Activated CD4-positive, alpha-beta memory T cell treated with anti-CD3 and anti-CD28 coated beads for 36 hours (primary cell): ENCODE data around the gene TREM1. TPM values are rescaled to one million over a fixed set of nuclear protein-coding genes. Genes with fewer than 3 reads are reported as not detected.
"Not testable (repeated sequence)": the region's sequence is repeated elsewhere in the genome, so short reads cannot be mapped to it uniquely, and the experiment has no call there.

Experiments
- CTCF ChIA-PET: fragments of 350-600 bp; sonication (Branson Sonifier 250); formaldehyde crosslinking; loops from one replicate; lab custom pipeline; 2021; ENCODE audit warnings: antibody characterized with exemption, inconsistent platforms; lab: Charles Lee
- POLR2A ChIA-PET: fragments of 350-600 bp; sonication (Branson Sonifier 250); formaldehyde crosslinking; loops from one replicate; lab custom pipeline; 2021; ENCODE audit warnings: antibody characterized with exemption; lab: Charles Lee
- DNase-seq: peaks from one replicate; pipeline ENCODE4 v3.0.0-alpha.2; 2020
- H3K27ac Mint-ChIP-seq: one replicate; pipeline ENCODE4 v1.8.0; 2021; ENCODE audit warnings: mixed read lengths
- H3K27me3 Mint-ChIP-seq: one replicate; pipeline ENCODE4 v1.8.0; 2021; ENCODE audit warnings: mixed read lengths
- H3K36me3 Mint-ChIP-seq: one replicate; pipeline ENCODE4 v1.8.0; 2021; ENCODE audit warnings: mixed read lengths
- H3K4me1 Mint-ChIP-seq: one replicate; pipeline ENCODE4 v1.8.0; 2021; ENCODE audit warnings: low read depth, mixed read lengths
- H3K4me3 Mint-ChIP-seq: one replicate; pipeline ENCODE4 v1.8.0; 2021; ENCODE audit warnings: mild to moderate bottlenecking, mixed read lengths
- H3K9me3 Mint-ChIP-seq: one replicate; pipeline ENCODE4 v1.8.0; 2021; ENCODE audit warnings: mixed read lengths
- intact Hi-C: fragments of 100-400 bp; cut with micrococcal nuclease; formaldehyde crosslinking; loops from one replicate; pipeline ENCODE4 v1.15.1; 2023
- total RNA-seq, 2 experiments: library from RNA; stranded (reverse); gene quantifications; one replicate each; pipeline ENCODE4 v1.2.3, GENCODE V29; 2021

TREM1 gene
- total RNA-seq, 2 experiments from 2014 or later: 0.17 to 0.27 TPM

DNA sequence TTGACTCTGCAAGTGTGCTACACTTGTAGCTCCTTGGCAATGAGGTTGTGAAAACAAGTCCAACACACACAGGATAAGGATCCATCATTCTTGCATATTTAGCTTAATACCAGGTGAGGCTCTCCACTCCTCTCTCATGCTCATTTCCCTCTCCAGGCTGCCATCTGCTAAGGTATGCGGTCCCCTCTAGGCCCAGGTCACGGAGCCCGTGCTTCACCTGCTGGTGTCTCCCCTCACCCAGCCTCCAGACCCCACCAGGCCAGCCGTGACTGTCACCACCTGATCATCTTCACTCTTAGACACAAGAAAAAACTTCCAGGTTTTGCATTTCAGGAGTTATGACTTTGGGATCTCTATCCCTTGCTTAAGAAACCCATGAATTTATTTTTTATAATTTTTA lies 34.7 kb upstream of the TREM1 start:
- Mint-ChIP-seq H3K36me3 (no peaks in the 10 kb centered on the region), H3K4me3 (no peak overlapping the region), H3K4me1 (peaks cover 7% of the 10 kb centered on the region), H3K9me3 (no peaks in the 10 kb centered on the region), H3K27me3 (peaks cover 17% of the 10 kb centered on the region), H3K27ac (no peak overlapping the region)
- DNase-seq: no peak
- CTCF ChIA-PET: interaction anchor here (1.1 to 5.5 kb wide), 5 partner anchors 9 to 282 kb away, joined by 3 to 85 read pairs (median 5); partner anchors contain the start of gene UNC5CL
- intact Hi-C loops: no loop called here
- POLR2A ChIA-PET: no interaction called here

DNA sequence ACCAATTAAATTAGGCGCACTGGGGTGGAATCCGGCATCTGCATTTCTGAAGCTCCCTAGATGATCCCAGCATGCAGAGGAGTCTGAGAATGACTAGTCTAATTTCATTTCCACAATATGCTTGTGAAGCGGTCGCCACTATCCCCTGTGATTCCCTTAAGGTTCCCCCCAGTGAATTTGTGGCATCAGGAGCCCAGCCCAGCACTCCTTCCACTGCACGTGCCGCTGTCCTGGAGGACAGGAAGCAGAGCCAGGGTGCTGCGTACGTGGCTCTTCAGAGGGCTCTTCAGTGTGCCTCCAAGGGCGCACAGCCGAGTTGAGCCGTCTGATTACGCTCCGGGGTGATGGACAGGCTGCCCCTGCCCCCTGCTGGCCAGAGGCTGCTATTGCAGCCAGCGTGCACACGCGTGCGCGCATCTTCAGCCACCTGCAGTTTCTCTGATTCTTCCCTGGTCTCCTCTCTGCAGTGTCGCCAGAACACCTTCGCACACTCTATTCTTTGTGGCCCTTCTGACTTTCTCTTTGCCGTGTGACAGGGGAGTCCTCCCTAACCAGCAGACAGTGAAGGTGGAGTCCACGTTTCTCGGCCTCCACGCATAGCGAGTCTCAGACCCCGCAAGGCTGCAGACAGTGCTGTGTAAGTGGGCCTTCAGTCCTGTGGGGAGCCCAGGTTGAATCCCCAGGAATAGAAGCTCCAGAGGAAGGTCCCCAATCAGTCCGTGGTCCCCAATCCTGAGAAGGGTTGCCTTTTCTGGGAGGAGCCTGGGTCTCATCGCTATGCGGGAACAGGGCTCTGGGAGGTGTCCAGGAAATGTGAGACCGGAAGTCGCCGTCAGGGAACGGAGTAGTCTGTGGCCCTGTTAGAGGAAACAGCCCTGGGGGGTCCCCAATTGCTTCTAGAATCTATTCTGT lies 32.4 kb upstream of the TREM1 start:
- Mint-ChIP-seq H3K36me3 (no peaks in the 10 kb centered on the region), H3K27me3 (peaks cover 17% of the 10 kb centered on the region), H3K27ac (no peak overlapping the region), H3K4me3 (peak overlapping the region; percentile 47), H3K9me3 (no peaks in the 10 kb centered on the region), H3K4me1 (peaks cover 7% of the 10 kb centered on the region)
- peak; percentile 88 for DNase-seq
- POLR2A ChIA-PET: no interaction called here
- intact Hi-C loops: loop anchor here (1.0 to 2.0 kb wide), 6 partner anchors 13 to 247 kb away; partner anchors contain the start of genes NFYA, OARD1 and TREML2
- CTCF ChIA-PET: interaction anchor here (0.6 to 5.5 kb wide), 19 partner anchors 9 to 324 kb away, joined by 3 to 85 read pairs (median 4); no protein-coding TSS in a partner anchor

DNA sequence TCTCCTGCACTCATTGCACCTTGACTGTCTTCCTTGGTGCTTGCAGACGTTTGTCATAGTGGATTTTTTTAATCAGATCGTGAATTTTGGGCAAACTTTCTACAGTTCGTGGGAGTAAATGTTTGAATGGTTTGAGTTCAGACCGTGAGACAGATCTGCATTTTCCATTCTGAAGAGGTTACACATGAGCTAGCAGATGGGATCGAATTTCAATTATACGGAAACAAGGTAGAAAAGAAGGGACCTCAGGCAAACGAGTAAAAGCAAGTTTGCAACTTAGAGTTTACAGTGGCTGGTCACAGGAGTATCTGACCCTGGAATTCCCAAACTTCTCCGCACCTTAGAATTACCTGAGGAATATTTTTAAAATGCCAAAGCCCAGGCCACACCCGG lies 31.8 kb upstream of the TREM1 start:
- intact Hi-C loops: loop anchor here (1.0 to 2.0 kb wide), 4 partner anchors 12 to 225 kb away; partner anchors contain the start of gene TREML2
- no peaks in the 10 kb centered on the region for H3K9me3 Mint-ChIP-seq
- H3K4me1 Mint-ChIP-seq: peaks cover 7% of the 10 kb centered on the region
- POLR2A ChIA-PET: no interaction called here
- CTCF ChIA-PET: interaction anchor here (0.6 to 5.5 kb wide), 10 partner anchors 8 to 323 kb away, joined by 3 to 85 read pairs (median 4); no protein-coding TSS in a partner anchor
- no peaks in the 10 kb centered on the region for H3K36me3 Mint-ChIP-seq
- DNase-seq: no peak
- H3K27ac Mint-ChIP-seq: no peak overlapping the region
- H3K27me3 Mint-ChIP-seq: peaks cover 18% of the 10 kb centered on the region
- H3K4me3 Mint-ChIP-seq: peak overlapping the region; percentile 47

DNA sequence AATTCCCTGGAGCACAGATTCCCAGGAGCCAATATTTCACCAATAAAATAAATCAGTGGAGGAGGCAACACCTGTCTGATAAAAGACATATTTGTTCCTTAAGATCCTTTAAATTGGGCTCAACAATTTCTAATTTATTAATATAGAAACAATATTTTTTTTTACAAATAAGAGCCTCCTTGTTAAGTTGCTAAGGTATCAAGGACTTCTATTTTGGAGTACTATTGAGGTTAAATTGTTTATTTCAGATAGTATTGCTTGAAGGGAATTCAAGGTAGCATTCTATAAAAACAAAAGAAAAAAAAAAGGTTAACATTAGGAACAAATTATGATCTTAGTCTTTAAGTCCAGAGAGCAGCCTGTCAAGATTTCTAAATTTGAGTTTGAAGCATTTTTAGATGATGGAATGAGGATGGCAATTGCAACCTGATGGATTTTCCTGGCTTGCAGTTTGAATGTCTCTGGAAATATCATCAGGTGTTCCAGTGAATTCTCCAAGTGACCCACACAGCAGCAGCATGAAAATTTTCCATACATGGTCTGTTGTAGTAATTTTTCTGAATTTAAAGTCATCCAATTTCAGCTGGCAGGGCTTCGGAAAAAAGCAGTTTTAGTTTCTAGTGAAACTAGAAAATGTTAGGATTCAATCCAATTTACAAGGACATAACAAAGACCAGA lies 29.6 kb upstream of the TREM1 start:
- CTCF ChIA-PET: interaction anchor here (1.6 kb wide), 1 partner anchor 9 kb away, joined by 13 read pairs; no protein-coding TSS in a partner anchor

DNA sequence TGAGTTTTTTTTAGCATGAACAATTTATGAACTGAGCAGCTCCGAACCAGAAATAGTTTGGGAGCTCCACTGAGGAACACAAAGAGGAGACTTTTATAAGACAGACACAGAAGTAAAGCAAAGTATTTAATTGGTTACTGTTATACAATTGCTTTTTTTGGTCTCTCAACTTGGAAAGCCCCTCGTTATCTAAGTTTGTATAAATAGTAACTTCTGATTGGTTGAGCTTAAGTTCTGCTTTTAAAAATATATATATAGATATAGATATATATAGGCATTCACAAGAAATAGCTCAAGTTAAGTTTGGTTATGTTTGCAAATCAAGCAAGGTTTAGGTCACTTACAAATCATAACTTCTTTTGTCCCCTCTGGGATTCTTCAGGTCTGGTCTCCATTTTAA lies 28.7 kb upstream of the TREM1 start:
- DNase-seq: no peak
- no peaks in the 10 kb centered on the region for H3K36me3 Mint-ChIP-seq
- intact Hi-C loops: no loop called here

More for the DNA sequence above, 29.6 kb upstream of the TREM1 start:
- POLR2A ChIA-PET: no interaction called here
- Mint-ChIP-seq H3K27me3 (peaks cover 26% of the 10 kb centered on the region), H3K27ac (no peak overlapping the region), H3K4me1 (peaks cover 7% of the 10 kb centered on the region), H3K36me3 (no peaks in the 10 kb centered on the region), H3K9me3 (no peaks in the 10 kb centered on the region), H3K4me3 (no peak overlapping the region)
- no peak for DNase-seq
- intact Hi-C loops: no loop called here

DNA sequence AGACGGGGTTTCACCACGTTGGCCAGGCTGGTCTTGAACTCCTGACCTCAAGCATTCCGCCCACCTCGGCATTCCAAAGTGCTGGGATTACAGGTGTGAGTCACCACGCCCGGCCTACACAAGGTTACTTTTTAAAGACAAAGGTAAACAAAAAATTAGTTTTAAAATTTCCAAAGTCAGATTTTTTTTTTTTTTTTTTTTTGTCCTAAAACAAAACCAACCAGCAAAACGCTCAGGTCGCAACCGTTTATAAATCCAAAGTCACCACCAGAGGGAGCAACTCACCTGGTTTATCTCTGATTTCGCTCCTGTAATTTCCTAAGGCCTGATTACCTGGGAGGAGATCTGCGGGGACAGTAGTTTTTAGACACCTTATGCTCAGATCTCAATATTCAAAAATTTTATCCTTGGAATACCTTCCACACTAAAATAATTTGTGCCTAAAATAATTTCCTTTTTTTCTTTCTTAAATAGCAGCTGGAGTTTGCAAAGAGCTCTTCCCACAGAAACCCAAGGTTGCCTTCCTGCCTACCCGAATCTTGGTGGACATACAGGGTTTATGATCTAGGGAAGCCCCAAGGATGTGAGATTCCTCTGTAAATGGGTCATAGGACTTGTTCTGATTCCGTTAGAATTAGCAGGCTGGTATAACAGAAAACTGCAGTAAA lies 19.8 kb upstream of the TREM1 start:
- POLR2A ChIA-PET: interaction anchor here (0.9 kb wide), 1 partner anchor 27 kb away, joined by 3 read pairs; no protein-coding TSS in a partner anchor
- Mint-ChIP-seq H3K4me3 (no peak overlapping the region), H3K27ac (no peak overlapping the region), H3K9me3 (no peaks in the 10 kb centered on the region), H3K27me3 (peaks cover 6% of the 10 kb centered on the region), H3K4me1 (no peaks in the 10 kb centered on the region), H3K36me3 (no peaks in the 10 kb centered on the region)
- DNase-seq: peak; percentile 51
- intact Hi-C loops: loop anchor here (1.0 to 5.0 kb wide), 3 partner anchors 12 to 376 kb away; no protein-coding TSS in a partner anchor
- CTCF ChIA-PET: interaction anchor here (0.6 to 5.7 kb wide), 23 partner anchors 9 to 296 kb away, joined by 3 to 85 read pairs (median 4); no protein-coding TSS in a partner anchor

More for the DNA sequence above, 28.7 kb upstream of the TREM1 start:
- no peak overlapping the region for H3K4me3 Mint-ChIP-seq
- H3K4me1 Mint-ChIP-seq: peaks cover 7% of the 10 kb centered on the region
- ChIA-PET POLR2A (no interaction called here), CTCF (interaction anchor here (1.6 kb wide), 1 partner anchor 8 kb away, joined by 13 read pairs; no protein-coding TSS in a partner anchor)
- H3K27me3 Mint-ChIP-seq: peaks cover 26% of the 10 kb centered on the region
- H3K9me3 Mint-ChIP-seq: no peaks in the 10 kb centered on the region
- H3K27ac Mint-ChIP-seq: no peak overlapping the region

DNA sequence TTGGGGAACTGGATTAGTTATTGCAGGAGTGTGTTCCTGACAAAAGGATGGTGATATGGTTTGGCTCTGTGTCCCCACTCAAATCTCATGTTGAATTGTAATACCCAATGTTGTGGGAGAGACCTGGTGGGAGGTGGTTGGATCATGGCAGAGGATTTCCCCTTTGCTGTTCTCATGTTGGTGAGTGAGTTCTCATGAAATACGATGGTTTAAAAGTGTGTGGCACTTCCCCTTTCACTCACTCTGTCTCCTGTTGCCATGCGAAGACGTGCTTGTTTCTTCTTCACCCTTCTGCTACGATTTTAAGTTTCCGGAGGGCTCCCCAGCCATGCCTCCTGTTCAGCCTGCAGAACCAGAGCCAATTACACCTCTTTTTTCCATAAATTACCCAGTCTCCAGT lies 16.2 kb upstream of the TREM1 start:
- Mint-ChIP-seq H3K4me3 (no peak overlapping the region), H3K4me1 (peaks cover 20% of the 10 kb centered on the region), H3K36me3 (no peaks in the 10 kb centered on the region), H3K27ac (no peak overlapping the region), H3K27me3 (peaks cover 3% of the 10 kb centered on the region), H3K9me3 (no peaks in the 10 kb centered on the region)
- intact Hi-C loops: no loop called here
- no peak for DNase-seq
- CTCF ChIA-PET: no interaction called here
- POLR2A ChIA-PET: no interaction called here

DNA sequence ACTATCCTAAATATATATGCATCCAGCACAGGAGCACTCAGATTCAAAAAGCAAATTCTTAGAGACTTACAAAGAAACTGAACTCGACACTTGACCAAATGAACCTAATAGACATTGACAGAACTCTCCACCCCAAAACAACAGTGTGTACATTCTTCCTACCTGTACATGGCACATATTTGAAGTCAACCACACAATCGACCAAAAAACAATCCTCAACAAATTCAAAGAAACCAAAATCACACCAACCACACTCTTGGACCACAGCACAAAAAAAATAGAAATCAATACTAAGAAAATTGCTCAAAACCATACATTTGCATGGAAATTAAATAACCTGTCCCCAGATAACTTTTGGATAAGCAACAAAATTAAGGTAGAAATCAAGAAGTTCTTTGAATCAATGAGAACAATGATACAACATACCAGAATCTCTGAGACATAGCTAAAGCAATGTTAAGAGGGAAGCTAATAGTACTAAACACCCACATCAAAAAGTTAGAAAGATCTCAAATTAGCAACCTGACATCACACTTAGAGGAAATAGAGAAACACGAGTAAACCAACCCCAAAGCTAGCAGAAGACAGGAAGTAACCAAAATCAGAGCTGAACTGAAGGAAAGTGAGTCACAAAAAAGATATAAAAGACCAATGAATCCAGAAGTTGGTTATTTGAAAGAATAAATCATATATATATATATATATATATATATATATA lies 12.5 kb upstream of the TREM1 start:
- H3K27me3 Mint-ChIP-seq: no peaks in the 10 kb centered on the region
- intact Hi-C loops: loop anchor here (2.0 to 5.0 kb wide), 2 partner anchors 20 to 97 kb away; partner anchors contain the start of gene TREML2
- peaks cover 27% of the 10 kb centered on the region for H3K4me1 Mint-ChIP-seq
- peaks cover 6% of the 10 kb centered on the region for H3K9me3 Mint-ChIP-seq
- DNase-seq: no peak
- H3K4me3 Mint-ChIP-seq: no peak overlapping the region
- peak overlapping the region; percentile 15 for H3K27ac Mint-ChIP-seq
- H3K36me3 Mint-ChIP-seq: peaks cover 3% of the 10 kb centered on the region
- ChIA-PET POLR2A (no interaction called here), CTCF (interaction anchor here (0.9 to 2.0 kb wide), 4 partner anchors 13 to 168 kb away, joined by 3 to 7 read pairs (median 4); no protein-coding TSS in a partner anchor)

DNA sequence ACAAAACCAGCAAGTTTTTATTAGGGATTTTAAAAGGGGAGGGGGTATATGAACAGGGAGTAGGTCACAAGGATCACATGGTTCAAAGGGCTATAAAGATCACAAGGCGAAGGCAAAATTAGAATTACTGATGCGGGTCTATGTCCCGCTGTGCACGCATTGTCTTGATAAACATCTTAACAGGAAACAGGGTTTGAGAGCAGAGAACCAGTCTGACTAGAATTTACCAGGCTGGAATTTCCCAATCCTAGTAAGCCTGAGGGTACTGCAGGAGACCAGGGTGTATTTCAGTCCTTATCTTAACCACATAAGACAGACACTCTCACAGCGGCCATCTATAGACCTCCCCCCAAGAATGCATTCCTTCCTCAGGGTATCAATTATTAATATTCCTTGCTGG lies 10.8 kb upstream of the TREM1 start:
- CTCF ChIA-PET: interaction anchor here (2.2 kb wide), 1 partner anchor 10 kb away, joined by 13 read pairs; no protein-coding TSS in a partner anchor
- H3K4me1 Mint-ChIP-seq: peaks cover 27% of the 10 kb centered on the region
- intact Hi-C loops: loop anchor here (5.0 kb wide), 1 partner anchor 95 kb away; the partner anchor contains the start of gene TREML2
- DNase-seq, H3K4me3 Mint-ChIP-seq, POLR2A ChIA-PET, H3K36me3 Mint-ChIP-seq, H3K27ac Mint-ChIP-seq, H3K27me3 Mint-ChIP-seq, H3K9me3 Mint-ChIP-seq: not testable (repeated sequence)

DNA sequence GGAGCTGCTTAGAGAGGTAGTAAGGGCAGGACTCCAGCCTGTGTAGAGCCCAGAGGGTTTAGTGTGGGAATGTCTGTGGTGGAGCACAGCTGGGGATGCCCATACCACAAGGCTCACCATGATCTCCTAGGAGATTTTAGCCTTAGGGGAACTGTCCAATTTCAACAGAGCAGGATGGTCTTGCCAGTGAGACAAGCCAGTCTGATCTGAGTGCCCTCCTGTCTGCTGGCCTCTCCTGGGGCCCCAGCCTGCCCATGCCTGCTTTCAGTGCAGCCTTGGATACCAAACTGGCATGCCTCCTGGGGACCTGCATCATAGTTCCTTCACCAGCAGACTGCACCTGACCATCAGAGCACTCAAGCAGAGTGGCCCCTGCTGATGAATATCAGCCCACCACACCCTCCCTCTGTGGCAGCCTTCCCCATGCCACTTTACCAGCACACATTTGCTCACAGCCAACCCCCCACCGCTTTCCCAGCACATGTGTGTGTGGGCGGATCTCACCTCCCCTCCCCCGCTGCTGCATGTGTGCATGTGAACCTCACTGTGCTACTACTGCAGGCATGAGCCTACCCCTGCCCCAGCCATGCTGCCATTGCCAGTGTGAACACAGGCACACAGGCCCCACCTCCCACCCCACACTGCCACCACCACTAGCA lies 7.9 kb upstream of the TREM1 start:
- Mint-ChIP-seq H3K4me3 (no peak overlapping the region), H3K27me3 (no peaks in the 10 kb centered on the region), H3K9me3 (peaks cover 6% of the 10 kb centered on the region), H3K36me3 (peaks cover 3% of the 10 kb centered on the region), H3K4me1 (peaks cover 21% of the 10 kb centered on the region), H3K27ac (no peak overlapping the region)
- DNase-seq: peak; percentile 37
- CTCF ChIA-PET: no interaction called here
- POLR2A ChIA-PET: no interaction called here
- intact Hi-C loops: no loop called here
